GM12892 (cell line): ENCODE data around the gene C2CD4D.

Source experiments
- DNase-seq: peaks from one replicate; pipeline ENCODE4 v3.0.0; 2011; ENCODE audit not compliant: insufficient read length
- FAIRE-seq: peaks from 2 replicates; lab custom pipeline; 2011; peaks lifted over from hg19 to GRCh38; lab: Jason Lieb, UNC
- POLR2A ChIP-seq: IDR thresholded peaks from 2 replicates; pipeline ENCODE4 v1.6.1; 2011; ENCODE audit warnings: low read depth, low read length, control low read depth
- POLR2AphosphoS5 ChIP-seq: IDR thresholded peaks from 2 replicates; pipeline ENCODE4 v1.6.1; 2011; ENCODE audit warnings: low read depth, low read length, control low read depth
- TAF1 ChIP-seq: IDR thresholded peaks from 2 replicates; pipeline ENCODE4 v1.6.1; 2011; ENCODE audit warnings: low read depth, mild to moderate bottlenecking, control low read depth, low read length, borderline replicate concordance

The C2CD4D gene

DNA sequence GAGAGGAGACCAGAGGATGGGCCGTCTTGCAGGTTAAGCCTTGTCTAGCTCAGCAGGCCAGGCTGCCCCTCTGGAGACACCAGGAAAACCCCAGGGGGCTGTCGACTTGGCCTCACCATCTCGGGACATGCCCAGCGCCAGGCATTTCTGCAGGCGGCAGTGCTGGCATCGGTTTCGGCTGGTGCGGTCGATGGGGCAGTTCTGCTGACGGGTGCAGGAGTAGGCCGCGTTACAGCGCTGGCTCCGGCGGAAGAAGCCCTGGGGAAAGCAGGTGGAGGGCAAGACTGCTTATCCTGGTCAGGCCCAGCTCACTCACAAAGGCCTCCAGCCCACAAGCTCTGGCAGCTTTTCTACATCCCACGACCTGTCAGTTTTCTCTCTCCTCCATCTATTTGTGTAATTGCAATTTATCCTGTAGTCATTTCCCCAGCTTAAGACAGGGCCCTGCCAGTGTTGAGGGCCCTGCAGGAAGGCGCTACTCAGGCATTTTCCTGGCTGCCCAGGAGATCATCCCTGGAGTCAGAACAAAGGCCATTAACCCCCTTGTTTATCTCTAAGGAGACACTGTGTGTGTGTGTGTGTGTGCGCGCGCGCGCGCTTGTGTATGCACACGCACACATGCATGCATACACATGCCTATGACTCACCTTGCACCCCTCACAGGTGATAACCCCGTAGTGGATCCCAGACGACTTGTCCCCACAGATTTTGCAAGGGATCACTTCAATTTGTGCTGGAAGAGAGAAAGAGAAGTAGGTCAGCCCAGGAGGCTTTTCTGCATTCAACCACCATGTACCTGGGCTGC lies 22.9 kb downstream of the C2CD4D start:
- DNase-seq (no peak), FAIRE-seq (no peak)
- TF ChIP-seq POLR2A = no peak

DNA sequence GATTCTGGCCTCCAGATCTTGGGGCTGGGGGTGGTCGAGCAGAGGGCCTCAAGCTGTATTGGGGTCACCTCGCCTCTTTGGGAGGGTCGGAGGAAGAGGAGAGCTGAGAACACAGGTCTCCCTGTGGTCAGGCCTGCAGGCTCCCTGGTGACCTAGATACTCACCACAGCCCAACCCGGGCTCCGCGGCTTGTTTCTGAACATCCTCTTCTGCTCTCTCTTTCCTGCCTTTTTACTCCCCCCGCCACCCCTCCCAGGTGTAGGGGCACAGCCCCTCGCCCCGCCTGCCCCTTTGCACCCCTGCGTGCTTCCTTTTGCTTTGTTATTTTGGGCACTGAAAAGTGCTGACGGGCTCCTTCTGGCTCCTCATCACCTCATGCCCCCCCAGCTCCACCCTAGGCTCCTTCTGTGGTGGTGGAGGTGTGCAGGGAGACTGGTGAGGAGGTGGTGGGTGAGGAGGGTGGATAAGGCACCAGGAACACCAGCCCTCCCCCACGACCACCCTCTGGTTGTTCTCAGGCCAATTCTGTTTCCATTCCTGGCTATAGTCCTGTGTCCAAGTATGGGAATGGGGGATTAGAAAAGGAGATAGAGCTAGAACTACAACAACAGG lies 23.8 kb downstream of the C2CD4D start:
- FAIRE-seq = no peak
- no peak for DNase-seq
- TF ChIP-seq POLR2AphosphoS5 = no peak

DNA sequence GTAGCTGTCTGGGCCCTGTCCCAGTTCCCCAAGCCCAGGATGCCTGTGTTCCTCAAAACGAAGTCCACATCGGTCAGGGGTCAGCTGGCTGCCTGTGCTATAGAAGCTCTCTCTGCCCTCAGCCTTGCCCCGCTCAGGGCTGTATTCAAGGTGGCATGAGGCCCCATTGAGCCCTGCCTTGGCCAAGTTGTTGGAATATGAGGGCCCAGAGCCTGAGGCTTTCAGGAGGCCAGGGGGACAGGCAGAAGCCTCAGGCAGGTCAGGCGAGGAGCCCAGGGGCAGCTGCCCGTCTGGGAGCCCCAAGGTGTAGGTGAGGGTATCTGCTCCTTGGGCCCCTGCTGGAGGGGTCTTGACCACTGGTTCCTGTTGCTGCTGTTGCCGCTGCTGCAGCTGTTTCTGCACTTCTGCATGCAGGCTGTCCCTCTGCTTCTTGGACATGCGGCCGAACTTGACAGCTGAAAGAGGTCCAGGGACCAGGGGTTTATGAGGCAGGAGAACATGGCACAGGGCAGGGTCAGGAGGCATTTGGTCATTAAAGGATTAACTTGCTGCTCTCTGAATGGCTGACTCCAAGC lies 24.6 kb downstream of the C2CD4D start:
- TF ChIP-seq TAF1 = no peak
- TF ChIP-seq POLR2AphosphoS5 = no peak
- no peak for TF ChIP-seq POLR2A
- FAIRE-seq (no peak), DNase-seq (no peak)

DNA sequence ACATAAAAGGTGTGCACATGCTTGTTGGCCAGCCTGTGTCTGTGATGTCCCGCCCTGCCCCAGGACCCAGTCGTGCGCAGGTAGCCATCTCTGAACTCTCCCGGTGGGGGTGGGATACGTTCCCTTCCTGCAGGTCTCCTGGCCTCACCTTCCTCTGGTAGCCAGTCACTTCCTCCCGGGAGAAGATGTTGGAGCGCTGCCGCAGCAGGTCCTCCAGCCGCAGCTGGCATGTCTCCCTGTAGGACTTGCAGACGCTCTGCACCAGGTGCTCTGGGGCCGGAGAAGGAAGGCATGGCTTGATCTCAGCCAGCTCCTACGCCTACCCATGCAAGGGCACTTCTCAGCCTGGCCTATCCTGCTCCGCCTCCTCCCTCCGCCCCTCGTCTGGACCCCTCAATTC lies 25.2 kb downstream of the C2CD4D start:
- DNase-seq (no peak), FAIRE-seq (no peak)
- TF ChIP-seq POLR2A (no peak), TAF1 (no peak), POLR2AphosphoS5 (no peak)

DNA sequence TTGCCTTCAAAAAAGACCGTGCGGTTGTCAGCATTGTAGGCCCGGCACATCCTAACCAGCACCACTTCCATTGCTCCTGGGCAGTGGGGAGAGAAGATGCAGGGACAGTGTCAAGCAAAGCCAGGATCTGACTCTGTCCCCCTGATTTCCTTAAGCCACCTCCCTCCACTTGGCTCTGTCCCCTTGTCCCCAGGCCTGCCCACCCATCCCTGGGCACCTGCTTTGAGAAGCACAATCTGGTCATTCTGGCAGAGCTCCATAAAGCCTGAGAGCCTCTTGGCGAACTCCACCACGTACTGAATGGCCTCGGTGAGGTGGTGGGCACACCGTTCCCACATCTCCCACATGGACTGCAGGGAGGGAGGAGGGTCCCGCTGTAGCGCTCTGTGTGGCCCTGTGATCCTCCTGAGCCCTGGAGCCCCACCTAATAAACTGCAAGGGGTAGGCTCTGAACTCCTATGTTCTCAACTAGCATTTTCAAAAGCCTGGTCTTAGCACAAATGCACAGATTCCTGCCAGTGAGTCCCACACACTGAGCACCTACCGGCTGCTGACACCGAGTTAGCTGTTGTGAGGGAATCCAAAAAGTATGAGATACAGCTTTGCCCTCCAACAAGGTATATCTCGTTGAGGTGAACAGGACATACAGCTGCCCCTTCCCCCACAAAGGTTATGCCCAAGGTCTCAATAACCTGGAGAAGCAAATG lies 26.2 kb downstream of the C2CD4D start:
- DNase-seq = no peak
- TF ChIP-seq POLR2AphosphoS5 (no peak), POLR2A (no peak), TAF1 (no peak)
- no peak for FAIRE-seq

DNA sequence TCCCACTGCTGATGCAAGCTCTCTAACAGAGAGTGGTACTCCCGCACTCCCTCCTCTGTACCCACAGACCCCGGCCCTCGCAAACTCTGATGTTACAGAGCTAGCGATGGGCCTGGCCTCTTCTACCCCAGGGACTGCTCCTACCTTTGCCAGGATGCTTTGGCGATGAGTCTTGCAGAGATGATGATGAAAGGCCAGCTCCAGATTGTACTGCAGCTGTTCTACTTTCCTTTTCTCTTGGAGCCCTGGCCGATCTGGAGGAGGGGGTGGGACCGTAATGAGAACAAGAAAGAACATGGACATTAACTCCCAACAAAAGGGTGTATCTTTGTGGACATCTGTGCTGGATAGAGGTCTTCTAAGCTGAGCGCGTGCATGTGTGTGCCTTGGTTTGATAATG lies 28.4 kb downstream of the C2CD4D start:
- FAIRE-seq = no peak
- TF ChIP-seq POLR2A = no peak
- TF ChIP-seq POLR2AphosphoS5 = no peak
- no peak for DNase-seq

DNA sequence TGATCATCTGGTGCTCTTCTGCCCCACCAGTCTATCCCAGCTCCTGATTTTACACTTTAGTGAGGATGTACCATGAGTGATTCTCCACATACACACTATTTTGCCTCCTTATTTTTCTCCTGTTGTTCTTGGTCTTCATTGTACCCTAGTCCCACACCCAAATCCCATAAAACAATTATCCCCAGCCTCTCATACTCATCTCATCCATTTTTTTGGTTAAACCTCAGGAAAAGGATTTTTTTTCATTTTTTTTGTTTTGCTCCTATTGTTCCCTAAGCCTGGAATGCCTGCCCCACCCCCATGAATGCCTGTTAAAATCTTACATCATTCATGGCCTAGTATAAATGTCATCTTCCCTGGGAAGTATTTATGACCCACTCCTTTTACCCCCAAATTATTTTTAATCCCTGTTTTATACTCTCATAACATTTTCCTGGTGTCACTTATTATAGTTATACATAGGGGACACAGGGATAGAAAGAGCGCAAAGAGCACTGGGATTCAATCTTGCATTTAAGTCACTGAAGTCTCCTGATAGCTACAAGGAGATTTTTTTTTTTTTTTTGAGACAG lies 29.5 kb downstream of the C2CD4D start:
- TF ChIP-seq POLR2AphosphoS5 (no peak), TAF1 (no peak), POLR2A (no peak)
- DNase-seq (no peak), FAIRE-seq (no peak)

DNA sequence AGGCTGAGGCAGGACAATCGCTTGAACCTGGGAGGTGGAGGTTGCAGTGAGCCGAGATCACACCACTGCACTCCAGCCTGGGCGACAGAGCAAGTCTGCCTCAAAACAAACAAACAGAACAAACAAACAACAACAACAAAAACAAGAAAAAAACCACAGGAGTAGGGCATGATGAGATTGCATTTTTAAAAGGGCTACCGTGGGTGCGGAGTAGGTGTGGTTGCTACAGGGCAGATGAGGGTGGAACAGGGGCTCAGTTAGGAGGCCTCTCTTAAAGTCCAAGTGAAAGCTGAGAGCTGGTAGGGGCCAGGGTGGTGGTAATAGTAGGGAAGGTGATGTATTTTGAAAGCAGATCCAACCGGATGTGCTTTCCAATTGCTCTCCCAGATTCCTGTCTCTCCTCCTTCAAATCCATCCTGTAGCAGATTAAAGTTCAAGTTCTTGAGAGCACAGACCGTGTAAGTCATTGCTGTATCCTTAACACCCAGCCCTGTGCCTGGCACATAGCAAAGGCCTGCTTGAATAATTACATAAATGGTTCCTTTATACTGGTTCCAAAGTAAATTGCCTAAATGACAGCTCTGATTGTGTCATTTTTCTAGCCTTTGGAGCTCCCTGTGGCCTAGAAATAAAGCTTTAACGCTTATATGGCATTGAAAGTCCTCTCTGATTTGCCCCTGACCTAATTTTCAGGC lies 30.2 kb downstream of the C2CD4D start:
- FAIRE-seq (no peak), DNase-seq (no peak)
- TF ChIP-seq POLR2A (no peak), TAF1 (no peak), POLR2AphosphoS5 (no peak)

DNA sequence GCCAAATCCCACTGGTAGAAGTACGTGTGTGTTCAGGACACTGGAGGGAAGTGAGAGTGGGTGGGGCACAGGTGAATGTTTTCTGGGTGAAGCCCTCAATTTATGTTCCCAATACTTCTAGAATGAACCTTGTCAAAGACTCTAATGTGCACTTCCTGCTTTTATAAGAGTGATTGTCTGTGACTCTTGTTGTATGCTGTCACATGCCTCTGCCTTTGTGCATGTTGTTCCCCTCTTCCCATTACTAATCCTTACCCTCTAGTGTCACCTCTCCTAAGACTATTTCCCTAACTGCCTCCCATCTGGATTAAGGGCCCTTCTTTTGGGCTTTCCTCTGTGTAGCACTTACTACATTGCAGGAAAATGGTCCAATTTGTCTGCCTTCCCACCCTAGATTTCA lies 31.9 kb downstream of the C2CD4D start:
- DNase-seq (no peak), FAIRE-seq (no peak)
- TF ChIP-seq POLR2AphosphoS5 = no peak
- TF ChIP-seq TAF1 = no peak
- no peak for TF ChIP-seq POLR2A

DNA sequence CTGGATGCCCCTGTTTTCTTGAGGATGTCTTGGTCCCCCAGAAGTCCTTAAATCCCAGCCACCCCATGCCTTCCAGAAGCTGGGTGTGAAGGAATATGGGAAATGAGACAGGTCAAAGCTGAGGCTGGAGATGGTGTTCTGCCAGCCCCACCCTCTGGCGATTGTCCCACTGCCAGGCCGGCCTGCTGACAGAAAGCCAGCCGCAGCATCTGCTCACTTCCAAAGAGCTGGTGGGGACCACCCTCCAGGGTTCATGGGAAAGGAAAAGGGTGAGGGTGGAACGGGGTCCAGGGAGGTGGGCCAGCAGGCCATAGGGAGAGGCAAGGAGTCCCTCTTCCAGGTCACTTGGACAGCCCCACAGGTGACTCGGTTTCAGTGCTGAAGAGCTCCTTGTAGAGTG lies 32.5 kb downstream of the C2CD4D start:
- FAIRE-seq (no peak), DNase-seq (no peak)
- TF ChIP-seq POLR2AphosphoS5 (no peak), TAF1 (no peak), POLR2A (no peak)

DNA sequence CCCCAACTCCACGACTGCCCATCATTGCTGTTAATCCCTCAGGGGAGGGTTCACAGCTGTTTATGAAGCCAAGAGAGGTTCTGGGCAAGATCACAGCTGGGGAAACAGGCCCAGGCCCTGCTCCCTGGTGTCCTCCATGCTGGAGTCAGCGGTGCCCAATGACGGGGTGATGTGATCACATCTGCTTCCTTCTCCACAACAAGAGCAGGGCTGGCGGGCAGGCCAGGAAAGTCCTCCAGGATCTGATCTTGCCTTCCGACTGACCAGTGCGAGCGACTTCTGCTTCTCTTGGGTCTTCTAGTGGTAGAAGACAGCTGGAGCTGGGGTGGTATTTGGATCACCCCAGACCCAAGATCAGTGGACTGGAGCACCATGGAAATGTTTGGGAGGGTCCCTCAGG lies 33.5 kb downstream of the C2CD4D start:
- no peak for TF ChIP-seq POLR2AphosphoS5
- no peak for TF ChIP-seq TAF1
- no peak for TF ChIP-seq POLR2A
- FAIRE-seq = no peak
- no peak for DNase-seq
